ENCODE results near the gene SERTAD2. TPM values are rescaled to one million over a fixed set of nuclear protein-coding genes. Genes with fewer than 3 reads are reported as not detected.

SERTAD2 gene
- total RNA-seq, 4 donors from 2014 or later: 15.9 to 18.8 (median 17.4) TPM

DNA sequence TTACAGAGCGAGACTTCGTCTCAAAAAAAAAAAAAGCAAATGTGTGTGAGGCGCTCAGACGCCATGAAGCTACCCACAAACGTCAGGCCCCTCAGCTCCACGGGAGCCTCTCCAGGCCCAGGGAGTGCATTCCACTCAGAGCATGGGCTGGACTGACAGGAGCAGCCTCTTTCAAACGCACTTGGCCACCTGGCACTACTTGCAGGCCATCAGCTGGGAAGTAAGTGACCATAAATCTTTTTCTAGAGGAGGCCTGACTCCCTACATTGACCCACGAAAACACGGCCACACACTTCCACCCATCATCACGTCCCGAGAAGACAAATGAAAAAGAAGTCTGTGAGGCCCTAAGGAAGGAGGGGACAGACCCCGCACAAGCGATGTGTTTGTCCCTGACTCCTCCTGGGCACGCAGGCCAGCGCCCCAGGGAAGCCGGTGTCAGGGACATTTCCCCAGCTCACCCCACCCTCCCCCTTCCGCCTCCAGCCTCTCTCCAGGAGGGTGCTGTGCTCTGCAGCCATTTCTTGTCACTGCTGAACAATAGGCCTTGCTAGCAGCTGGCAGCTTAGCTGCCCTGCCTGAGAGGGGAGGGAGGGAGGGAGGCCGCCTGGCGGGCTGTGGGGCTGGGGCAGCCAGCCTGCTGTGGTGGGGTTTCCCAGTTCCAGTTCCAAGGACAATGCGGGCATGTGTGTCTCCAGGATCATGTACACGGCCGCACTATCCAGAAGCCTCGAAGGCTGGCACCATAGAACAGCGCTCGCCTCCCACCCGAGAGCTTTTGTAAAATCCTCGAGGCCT is 26.6 kb downstream of the SERTAD2 start:
- Histone ChIP-seq H3K27ac (peak overlapping the region in 3 of 4 donors; percentile 4 to 71 (median 71)), H3K4me3 (no peak overlapping the region), H3K9me3 (no peaks in the 10 kb centered on the region), H3K36me3 (peaks cover 0 to 16% (median 0%) of the 10 kb centered on the region in 3 donors), H3K4me1 (peaks cover 0 to 22% (median 0%) of the 10 kb centered on the region in 4 donors), H3K27me3 (no peaks in the 10 kb centered on the region)
- TF ChIP-seq CTCF (IDR thresholded peaks at IDR 0.05) (no peak), POLR2A (IDR thresholded peaks at IDR 0.05) (no peak), EP300 (IDR thresholded peaks at IDR 0.05) (no peak)
- 47 to 58% methylated on average over 25 to 27 of the region's 27 CpGs for WGBS, 2 donors
- DNase-seq (ENCODE audit: low spot score in 2 of 2): no peak

GRCh38 chr2:64626146-64626809 is 27.4 kb downstream of the SERTAD2 start:
- 87 to 89% methylated on average over 10 of the region's 10 CpGs for WGBS, 2 donors
- peak overlapping the region in 1 of 4 donors; percentile 71 for H3K27ac ChIP-seq

GRCh38 chr2:64625299-64626145 is 28.2 kb downstream of the SERTAD2 start:
- Histone ChIP-seq H3K27ac (no peak overlapping the region), H3K27me3 (no peaks in the 10 kb centered on the region), H3K4me3 (no peak overlapping the region), H3K36me3 (peaks cover 0 to 4% (median 0%) of the 10 kb centered on the region in 3 donors), H3K4me1 (peaks cover 0 to 22% (median 0%) of the 10 kb centered on the region in 4 donors), H3K9me3 (no peaks in the 10 kb centered on the region)
- DNase-seq (ENCODE audit: low spot score in 2 of 2): no peak
- 80 to 81% methylated on average over 7 of the region's 7 CpGs for WGBS, 2 donors
- TF ChIP-seq CTCF (IDR thresholded peaks at IDR 0.05) (no peak), POLR2A (IDR thresholded peaks at IDR 0.05) (no peak), EP300 (IDR thresholded peaks at IDR 0.05) (no peak)

More at GRCh38 chr2:64626146-64626809, 27.4 kb downstream of the SERTAD2 start:
- H3K9me3 ChIP-seq: no peaks in the 10 kb centered on the region
- H3K4me3 ChIP-seq: no peak overlapping the region
- TF ChIP-seq EP300 (IDR thresholded peaks at IDR 0.05) (no peak), CTCF (IDR thresholded peaks at IDR 0.05) (no peak), POLR2A (IDR thresholded peaks at IDR 0.05) (no peak)
- no peak for DNase-seq (ENCODE audit: low spot score in 2 of 2)
- H3K4me1 ChIP-seq: peaks cover 0 to 22% (median 0%) of the 10 kb centered on the region in 4 donors
- H3K36me3 ChIP-seq: peaks cover 0 to 12% (median 0%) of the 10 kb centered on the region in 3 donors
- H3K27me3 ChIP-seq: no peaks in the 10 kb centered on the region

DNA sequence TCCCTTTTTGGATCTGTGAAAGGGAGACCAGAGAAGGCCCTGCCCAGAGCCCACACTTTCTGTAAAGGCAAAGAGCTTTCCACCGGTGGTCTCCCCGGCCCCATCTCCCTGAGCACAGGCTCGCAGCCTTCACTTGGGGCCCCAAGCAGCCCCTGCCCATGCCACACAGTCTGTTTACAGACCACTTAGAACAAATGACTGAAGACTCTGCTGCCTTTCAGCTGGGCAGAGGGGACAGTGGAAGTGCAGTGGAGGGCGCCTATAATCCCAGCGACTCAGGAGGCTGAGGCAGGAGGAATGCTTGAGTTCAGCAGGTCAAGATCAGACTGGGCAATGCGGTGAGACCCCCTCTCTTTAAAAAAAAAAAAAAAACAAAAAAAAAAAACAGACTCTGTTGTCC is 28.9 kb downstream of the SERTAD2 start:
- H3K4me3 ChIP-seq: no peak overlapping the region
- no peak overlapping the region for H3K27ac ChIP-seq
- peaks cover 0 to 22% (median 0%) of the 10 kb centered on the region in 4 donors for H3K4me1 ChIP-seq
- TF ChIP-seq CTCF (IDR thresholded peaks at IDR 0.05) (no peak), EP300 (IDR thresholded peaks at IDR 0.05) (no peak), POLR2A (IDR thresholded peaks at IDR 0.05) (no peak)
- DNase-seq (ENCODE audit: low spot score in 2 of 2): no peak
- H3K36me3 ChIP-seq: no peaks in the 10 kb centered on the region
- H3K9me3 ChIP-seq: no peaks in the 10 kb centered on the region
- WGBS, 2 donors: 87 to 92% methylated on average over 6 of the region's 6 CpGs
- no peaks in the 10 kb centered on the region for H3K27me3 ChIP-seq
